SH-SY5Y (cell line): ENCODE measurements around the gene CXCL14.

Source experiments
- GATA2 ChIP-seq: IDR thresholded peaks from 2 replicates; pipeline ENCODE4 v1.6.1; 2011; ENCODE audit warnings: mild to moderate bottlenecking, low read depth, low read length
- GATA3 ChIP-seq: IDR thresholded peaks from 2 replicates; pipeline ENCODE4 v1.6.1; 2011; ENCODE audit warnings: low read depth, mild to moderate bottlenecking, low read length, moderate library complexity

DNA sequence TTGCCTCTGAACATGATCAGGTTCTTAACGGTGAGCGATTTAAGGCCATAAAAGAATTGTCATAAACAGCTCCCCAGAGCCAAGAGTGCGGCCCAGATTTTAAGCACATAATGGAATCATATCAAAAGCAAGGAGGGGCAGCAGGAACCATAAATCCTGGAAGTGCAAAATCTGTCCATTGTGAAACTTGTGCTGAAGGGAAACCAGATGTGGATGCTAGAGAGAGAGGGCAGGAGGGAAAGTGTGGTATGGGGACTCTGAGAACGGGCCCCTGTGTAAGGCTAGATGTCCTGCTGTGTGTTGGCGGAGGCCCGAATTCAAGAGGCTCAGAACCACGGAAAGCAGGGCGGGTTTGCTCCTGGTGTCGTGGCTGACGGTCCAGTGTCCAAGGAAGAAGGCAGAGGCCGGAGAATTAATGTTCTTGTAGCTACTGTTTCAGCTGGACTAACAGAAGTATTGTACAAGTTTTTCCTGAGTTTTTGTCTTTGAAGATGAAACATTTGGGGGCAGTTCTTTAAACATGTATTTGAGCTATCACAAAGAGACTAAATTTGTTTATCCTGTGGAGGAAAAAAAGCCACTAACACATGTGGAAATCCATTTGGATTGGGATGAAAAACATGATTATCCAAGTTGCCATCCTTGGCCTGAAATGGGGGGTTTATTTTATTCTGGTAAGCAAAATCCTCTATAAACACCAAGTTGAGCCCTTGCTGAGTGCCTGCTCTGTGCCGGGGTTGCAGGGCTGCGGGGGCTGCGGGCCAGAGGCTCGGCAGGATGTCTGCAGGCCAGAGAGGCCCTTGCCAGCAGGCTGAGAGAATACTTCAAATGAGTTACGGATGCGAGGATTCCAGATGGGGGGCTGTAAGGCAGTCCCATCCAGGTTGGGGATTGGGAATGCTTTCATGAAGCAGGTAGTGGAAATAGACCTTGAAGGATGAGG lies 9.2 kb upstream of the CXCL14 start:
- TF ChIP-seq GATA2, result no peak
- TF ChIP-seq GATA3, result no peak
